Measurements from ENCODE around the gene CREB1.

CREB1 gene

GRCh38 chr2:207512356-207512755, 17.4 kb upstream of the CREB1 start:
- TF ChIP-seq CTCF (IDR thresholded peaks at IDR 0.05; ENCODE audit: insufficient read depth, missing control alignments), result no peak
- no peak for FAIRE-seq
- no peak for DNase-seq (ENCODE audit: insufficient read length, low spot score)

- no peak for TF ChIP-seq CTCF (IDR thresholded peaks at IDR 0.05; ENCODE audit: insufficient read depth, missing control alignments)
- FAIRE-seq, result peak; percentile 67
- DNase-seq (ENCODE audit: insufficient read length, low spot score), result no peak
Observed at GRCh38 chr2:207513551-207514257, 16.1 kb upstream of the CREB1 start.

GRCh38 chr2:207514451-207514850, 15.3 kb upstream of the CREB1 start:
- no peak for FAIRE-seq
- no peak for DNase-seq (ENCODE audit: insufficient read length, low spot score)
- TF ChIP-seq CTCF (IDR thresholded peaks at IDR 0.05; ENCODE audit: insufficient read depth, missing control alignments), result no peak

- DNase-seq (ENCODE audit: insufficient read length, low spot score) (no peak), FAIRE-seq (no peak)
- no peak for TF ChIP-seq CTCF (IDR thresholded peaks at IDR 0.05; ENCODE audit: insufficient read depth, missing control alignments)
Observed at GRCh38 chr2:207515671-207516070, 14.1 kb upstream of the CREB1 start.

GRCh38 chr2:207516206-207516605, 13.6 kb upstream of the CREB1 start:
- DNase-seq (ENCODE audit: insufficient read length, low spot score), result no peak
- TF ChIP-seq CTCF (IDR thresholded peaks at IDR 0.05; ENCODE audit: insufficient read depth, missing control alignments), result no peak
- FAIRE-seq, result no peak

- FAIRE-seq (no peak), DNase-seq (ENCODE audit: insufficient read length, low spot score) (no peak)
- no peak for TF ChIP-seq CTCF (IDR thresholded peaks at IDR 0.05; ENCODE audit: insufficient read depth, missing control alignments)
Observed at GRCh38 chr2:207523005-207523404, 6.8 kb upstream of the CREB1 start.

- DNase-seq (ENCODE audit: insufficient read length, low spot score) (no peak), FAIRE-seq (no peak)
- TF ChIP-seq CTCF (IDR thresholded peaks at IDR 0.05; ENCODE audit: insufficient read depth, missing control alignments), result no peak
Observed at GRCh38 chr2:207525296-207525695, 4.5 kb upstream of the CREB1 start.

All from D721Med (cell line).